ENCODE data around the gene NRDE2. TPM values are rescaled to one million over a fixed set of nuclear protein-coding genes. Genes with fewer than 3 reads are reported as not detected.

NRDE2 gene
- total and polyA plus RNA-seq, 2 of the 4 experiments (the other 2 are of a cell fraction) = 4.5 to 9.3 TPM

DNA sequence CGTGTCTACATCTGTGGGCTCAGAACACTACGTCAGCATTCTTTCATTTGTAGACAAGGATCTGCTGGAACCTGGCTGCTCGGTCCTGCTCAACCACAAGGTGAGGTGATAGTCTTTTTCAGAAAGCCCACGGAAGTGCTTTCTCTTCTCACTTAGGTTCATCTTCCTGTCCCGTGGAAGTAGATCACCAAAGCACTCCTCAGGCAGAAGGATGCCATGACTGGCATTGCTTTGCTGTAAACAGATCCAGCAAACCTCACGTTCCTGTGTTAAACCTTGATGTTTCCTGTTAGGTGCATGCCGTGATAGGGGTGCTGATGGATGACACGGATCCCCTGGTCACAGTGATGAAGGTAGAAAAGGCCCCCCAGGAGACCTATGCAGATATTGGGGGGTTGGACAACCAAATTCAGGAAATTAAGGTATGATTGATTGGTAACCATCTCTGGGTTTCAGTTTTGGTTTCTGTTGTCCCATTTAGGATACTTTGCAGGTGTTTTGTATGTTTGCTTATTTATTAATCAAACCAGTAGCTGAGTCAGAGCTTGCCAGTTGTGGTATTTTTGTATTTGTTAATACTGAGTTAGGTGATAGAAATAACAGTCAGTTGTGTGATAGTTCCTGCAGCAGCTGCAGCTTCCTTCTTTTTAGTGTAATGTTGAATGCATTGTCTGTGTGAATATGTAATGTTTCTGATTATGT is 67.8 kb downstream of the NRDE2 start:
- Histone ChIP-seq H2BK15ac (ENCODE audit: low read depth, low read length) (no peak overlapping the region), H2BK5ac (ENCODE audit: low read depth, low read length, poor library complexity, severe bottlenecking) (no peak overlapping the region), H3K4me2 (ENCODE audit: low read depth, low read length) (no peak overlapping the region), H3K14ac (replicated peaks; ENCODE audit: low read depth, low read length) (no peak overlapping the region), H2BK120ac (ENCODE audit: low read depth, low read length) (no peak overlapping the region), H3K27me3 (ENCODE audit: control insufficient read depth, insufficient read depth, low read length) (no peaks in the 10 kb centered on the region), H3K18ac (ENCODE audit: low read depth, low read length) (no peak overlapping the region), H4K5ac (ENCODE audit: low read depth, low read length) (no peak overlapping the region), H4K8ac (ENCODE audit: low read depth in 2 of 2, low read length in 2 of 2) (no peak overlapping the region), H3K23ac (ENCODE audit: low read depth, low read length) (no peak overlapping the region), H3K27ac (ENCODE audit: insufficient read depth, low read length) (no peak overlapping the region), H3K9me3 (ENCODE audit: control insufficient read depth, insufficient read depth, low read length) (no peaks in the 10 kb centered on the region), H3K9me1 (ENCODE audit: insufficient read depth, low read length) (no peaks in the 10 kb centered on the region; the same call in 1 of the 2 replicates), H4K20me1 (ENCODE audit: insufficient read depth, low read length) (no peaks in the 10 kb centered on the region), H3K4me3 (ENCODE audit: insufficient read depth, low read depth, low read length) (no peak overlapping the region), H3K36me3 (ENCODE audit: control insufficient read depth, insufficient read depth, low read length) (peaks cover 47% of the 10 kb centered on the region), H3K79me1 (ENCODE audit: low read depth in 1 of 2, low read length in 2 of 2) (peaks cover 10 to 15% of the 10 kb centered on the region in 2 experiments; a peak in 3 of 4 replicates), H3K4ac (ENCODE audit: low read depth, low read length) (no peak overlapping the region), H2AFZ (replicated peaks; ENCODE audit: low read length, poor library complexity) (no peak overlapping the region), H3K4me1 (ENCODE audit: control insufficient read depth, insufficient read depth, low read length) (no peaks in the 10 kb centered on the region), H4K91ac (ENCODE audit: insufficient read depth, low read depth, low read length) (no peak overlapping the region), H2BK20ac (ENCODE audit: low read depth, low read length) (no peak overlapping the region), H3K9ac (ENCODE audit: low read depth, low read length) (no peak overlapping the region), H2AK5ac (ENCODE audit: low read depth, low read length) (no peak overlapping the region), H3K56ac (ENCODE audit: extremely low read depth, insufficient read depth, low read length) (no peak overlapping the region), H2AK9ac (replicated peaks; ENCODE audit: low read depth, low read length, poor library complexity) (no peak overlapping the region)
- ChIA-PET CTCF (no interaction called here), POLR2A (ENCODE audit: unreplicated experiment) (no interaction called here)
- dilution Hi-C loops (cut with HindIII; ENCODE audit: low sequenced_read_pairs, unreplicated experiment) = no loop called here
- TF ChIP-seq NFE2L2 (IDR thresholded peaks at IDR 0.05; ENCODE audit: low read depth, low read length) (no peak), MAFK (IDR thresholded peaks at IDR 0.05; ENCODE audit: low read depth, low read length) (no peak), MAZ (IDR thresholded peaks at IDR 0.05; ENCODE audit: borderline replicate concordance, low read depth, low read length) (no peak)
- DNase-seq = no peak
- no TSS peak for BruUV-seq (replicated peaks)
- 100% methylated on average over 3 of the region's 8 CpGs; no CpG with 5 or more reads in 1 of the 2 experiments for whole genome bisulfite sequencing, 2 experiments (ENCODE audit: extremely low coverage in 2 of 2, insufficient read length in 1 of 2)
- intact Hi-C loops (cut with micrococcal nuclease) = no loop called here
- no peak for ATAC-seq (ENCODE audit: low read depth)
- in situ Hi-C loops (cut with MboI; ENCODE audit: low sequenced_read_pairs) = no loop called here

All from IMR-90 (cell line).